ENCODE data around the gene PLP2.
"Not testable (repeated sequence)": the region's sequence is repeated elsewhere in the genome, so short reads cannot be mapped to it uniquely, and the experiment has no call there.

- not testable (repeated sequence) for TF ChIP-seq CTCF (IDR thresholded peaks at IDR 0.05); ZFX (IDR thresholded peaks at IDR 0.05; ENCODE audit: borderline replicate concordance)
These were observed 39.4 kb upstream of the PLP2 start for GRCh38 chrX:49132275-49132674.

All from 22Rv1 (cell line).